Dedifferentiated amniotic fluid mesenchymal stem cell (primary cell): ENCODE results near the gene BLOC1S1.
"Not testable (repeated sequence)": the region's sequence is repeated elsewhere in the genome, so short reads cannot be mapped to it uniquely, and the experiment has no call there.

Experiments
- DNase-seq: peaks from one replicate; pipeline ENCODE4 v3.0.0-alpha.2; 2016; ENCODE audit errors: extremely low spot score

Gene BLOC1S1

DNA sequence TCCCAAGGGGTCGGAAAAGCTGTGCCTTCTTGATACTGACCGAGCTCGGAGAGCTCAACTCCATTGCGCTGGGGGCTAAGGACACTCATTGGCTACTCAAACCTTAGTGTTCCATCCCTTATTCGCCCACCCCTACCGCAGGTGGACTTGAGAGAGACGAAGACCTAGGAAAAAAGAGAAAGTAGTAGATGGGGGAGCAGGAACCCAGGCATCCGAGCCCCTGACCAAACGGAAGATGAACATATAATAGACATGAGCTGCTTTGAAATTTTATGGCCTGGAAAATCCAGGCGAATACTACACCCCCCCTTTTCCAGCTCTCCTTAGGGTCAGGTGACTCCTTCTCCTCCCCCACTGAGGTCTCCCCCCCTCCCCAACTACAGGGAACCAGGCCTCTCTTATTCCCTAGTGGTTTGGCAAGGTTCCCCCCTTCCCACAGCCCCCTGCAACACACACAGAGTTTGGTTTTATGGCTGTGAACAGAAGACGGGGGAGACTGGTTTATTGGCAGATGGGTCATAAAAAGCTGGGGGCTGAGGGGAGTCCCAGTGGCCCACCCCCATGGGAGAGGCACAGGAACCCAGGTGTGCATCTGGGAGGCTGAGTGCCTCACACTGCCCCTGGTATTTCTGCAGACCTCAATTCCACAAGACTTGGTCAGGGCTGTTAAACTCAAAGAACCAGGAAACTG, 28.6 kb downstream of the BLOC1S1 start:
- DNase-seq: no peak

DNA sequence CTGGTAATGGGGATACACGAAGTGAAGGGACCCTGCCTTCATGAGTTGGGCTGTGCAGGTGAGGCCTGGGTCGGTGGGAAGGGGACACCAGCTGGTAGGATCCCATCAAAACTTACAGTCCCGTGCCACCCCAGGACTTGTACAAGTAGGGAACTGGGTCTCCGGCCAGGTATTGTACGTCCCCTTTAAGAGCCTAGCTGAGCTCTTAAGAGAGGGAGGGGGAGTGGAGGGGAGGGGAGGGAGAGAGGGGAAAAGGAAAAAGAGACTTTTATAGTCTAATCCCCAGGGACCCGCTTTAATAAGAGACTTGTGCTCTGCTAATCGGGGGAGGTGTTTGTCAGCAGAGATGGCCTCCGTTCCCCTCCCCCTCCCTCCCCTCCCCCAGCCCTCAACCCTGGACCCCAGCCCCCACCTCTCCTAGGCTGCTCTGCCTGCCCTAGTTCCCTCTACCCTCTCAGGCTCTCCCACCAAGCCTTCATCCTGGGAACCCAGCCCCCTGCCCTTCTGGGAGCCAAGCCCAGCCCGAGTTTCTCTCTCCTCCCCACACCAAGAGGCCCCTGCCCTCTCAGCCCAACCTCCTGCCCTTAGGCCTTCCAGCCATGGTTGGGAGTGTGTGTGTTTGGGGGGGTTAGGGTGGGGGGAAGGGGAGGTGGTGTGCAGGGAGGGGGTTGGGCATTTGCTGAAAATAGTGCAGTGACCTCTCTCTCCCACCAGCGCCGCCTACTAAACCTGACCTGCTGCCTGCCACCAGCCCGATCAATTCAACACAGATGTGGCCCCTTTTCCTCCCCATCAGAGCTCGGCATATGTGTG, 29.7 kb downstream of the BLOC1S1 start:
- no peak for DNase-seq

- DNase-seq: no peak
Observed at GRCh38 chr12:55746174-55746912, 30.5 kb downstream of the BLOC1S1 start.

DNA sequence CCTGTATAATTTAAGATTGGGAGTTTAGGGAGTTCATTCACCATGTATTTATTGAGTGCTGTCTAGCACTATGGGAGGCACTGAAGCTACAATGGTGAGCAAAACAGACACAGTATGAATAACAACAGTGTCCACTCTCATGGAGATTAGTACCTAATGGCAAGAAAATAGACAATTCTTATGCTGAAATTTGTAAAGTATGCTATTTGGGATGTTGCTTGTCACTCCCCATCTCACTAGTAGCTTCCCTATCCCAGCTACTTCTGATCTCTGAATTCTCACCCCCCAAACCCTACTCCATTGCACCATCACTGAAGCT, 31.0 kb downstream of the BLOC1S1 start:
- no peak for DNase-seq

GRCh38 chr12:55748230-55748993, 32.6 kb downstream of the BLOC1S1 start:
- DNase-seq: no peak

DNA sequence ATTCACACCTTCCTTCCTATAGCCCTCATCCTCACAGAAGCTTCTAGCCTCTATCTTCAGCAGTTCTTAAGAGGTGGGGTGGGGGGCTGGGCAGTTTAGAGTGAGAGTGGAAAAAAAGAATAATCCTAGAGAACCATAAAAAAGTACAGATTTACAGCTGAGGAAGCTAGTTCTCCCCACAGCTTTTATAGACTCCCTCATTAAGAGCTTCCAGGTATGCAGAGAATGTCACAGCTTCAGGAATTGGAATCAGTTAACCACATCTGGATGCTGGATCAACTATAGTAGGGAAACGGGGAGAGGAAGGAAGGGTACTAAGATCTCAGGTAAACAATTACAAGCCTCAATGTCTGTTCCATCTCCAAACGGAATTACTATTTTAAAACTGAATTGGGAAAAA, 39.4 kb downstream of the BLOC1S1 start:
- no peak for DNase-seq

- DNase-seq: no peak
Observed at GRCh38 chr12:55757701-55758100, 41.9 kb downstream of the BLOC1S1 start.

DNA sequence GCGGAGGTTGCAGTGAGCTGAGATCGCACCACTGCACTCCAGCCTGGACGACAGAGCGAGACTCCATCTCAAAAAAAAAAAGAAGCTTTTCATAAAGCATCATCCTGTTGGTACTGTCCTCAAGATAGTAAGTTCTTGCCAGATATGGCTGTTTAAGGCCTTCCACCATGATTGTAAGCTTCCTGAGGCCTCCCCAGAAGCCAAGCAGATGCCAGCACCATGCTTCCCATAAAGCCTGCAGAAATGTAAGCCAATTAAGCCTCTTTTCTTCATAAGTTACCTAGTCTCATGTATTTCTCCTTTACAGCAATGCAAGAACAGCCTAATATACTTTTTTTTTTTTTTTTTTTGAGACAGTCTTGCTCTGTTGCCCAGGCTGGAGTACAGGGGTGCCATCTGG, 42.7 kb downstream of the BLOC1S1 start:
- not testable (repeated sequence) for DNase-seq

DNA sequence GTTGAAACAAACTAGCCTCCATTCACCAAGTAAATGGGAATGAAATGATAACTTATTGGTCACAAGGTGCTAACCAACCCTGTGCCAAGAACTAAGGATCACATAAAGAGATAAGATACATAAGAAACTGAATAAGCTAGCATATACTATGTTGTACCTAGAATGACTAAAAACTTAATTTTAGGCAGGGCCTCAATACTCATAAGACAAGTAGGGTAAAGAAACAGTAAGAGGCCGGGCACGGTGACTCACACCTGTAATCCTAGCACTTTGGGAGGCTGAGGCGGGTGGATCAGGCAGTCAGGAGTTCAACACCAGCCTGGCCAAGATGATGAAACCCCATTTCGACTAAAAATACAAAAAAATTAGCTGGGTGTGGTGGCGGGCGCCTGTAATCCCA, 44.8 kb downstream of the BLOC1S1 start:
- no peak for DNase-seq

- DNase-seq: no peak
Observed at GRCh38 chr12:55762646-55763045, 46.8 kb downstream of the BLOC1S1 start.

- no peak for DNase-seq
Observed at GRCh38 chr12:55765736-55766290, 50.0 kb downstream of the BLOC1S1 start.

GRCh38 chr12:55767156-55767555, 51.3 kb downstream of the BLOC1S1 start:
- DNase-seq: no peak
